HG02981 (cell line): ENCODE data around the gene ADCY2.

Source experiments
- ATAC-seq: cut with Tn5 transposase; IDR thresholded peaks from one replicate; pipeline ENCODE4 v1.9.1; 2021; ENCODE audit warnings: mild to moderate bottlenecking, moderate library complexity; ENCODE audit not compliant: unreplicated experiment

The ADCY2 gene

DNA sequence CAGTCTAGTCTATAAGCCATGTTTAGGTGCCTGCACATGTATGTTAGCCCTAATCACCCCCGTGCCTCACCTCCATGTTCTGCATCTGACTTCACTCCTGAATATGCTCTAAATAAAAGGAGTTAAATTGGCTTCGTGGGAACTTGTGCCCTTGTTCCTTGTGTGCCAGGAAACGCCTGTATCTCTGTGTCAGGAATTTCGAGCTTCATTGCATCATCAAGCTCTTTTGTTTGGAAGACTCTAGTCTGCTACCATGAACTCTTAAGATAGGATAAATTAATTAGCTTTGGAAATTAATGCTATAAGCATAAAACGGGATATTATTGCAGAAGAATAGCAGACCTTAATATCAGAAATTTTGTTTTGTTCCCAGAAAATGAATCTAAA is 99.2 kb downstream of the ADCY2 start:
- no peak for ATAC-seq

DNA sequence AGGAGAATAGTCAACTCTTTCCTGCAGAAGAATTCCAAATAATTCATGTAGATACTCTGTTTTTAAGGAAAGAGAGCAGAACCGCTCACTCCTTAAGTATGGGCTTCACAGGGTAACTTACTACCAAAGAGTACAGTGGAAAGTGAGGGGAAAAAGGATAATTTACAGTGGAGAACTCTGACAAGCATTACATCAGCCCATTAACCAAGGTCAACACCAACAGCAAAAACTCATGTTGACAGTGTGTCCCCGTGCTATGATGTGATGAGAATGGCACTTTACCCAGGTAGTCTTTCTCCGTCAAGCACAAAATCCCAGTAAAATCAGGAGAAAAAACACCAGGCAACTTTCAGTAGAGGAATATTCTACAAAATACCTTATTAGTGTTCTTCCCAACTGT is 104.3 kb downstream of the ADCY2 start:
- ATAC-seq = no peak

DNA sequence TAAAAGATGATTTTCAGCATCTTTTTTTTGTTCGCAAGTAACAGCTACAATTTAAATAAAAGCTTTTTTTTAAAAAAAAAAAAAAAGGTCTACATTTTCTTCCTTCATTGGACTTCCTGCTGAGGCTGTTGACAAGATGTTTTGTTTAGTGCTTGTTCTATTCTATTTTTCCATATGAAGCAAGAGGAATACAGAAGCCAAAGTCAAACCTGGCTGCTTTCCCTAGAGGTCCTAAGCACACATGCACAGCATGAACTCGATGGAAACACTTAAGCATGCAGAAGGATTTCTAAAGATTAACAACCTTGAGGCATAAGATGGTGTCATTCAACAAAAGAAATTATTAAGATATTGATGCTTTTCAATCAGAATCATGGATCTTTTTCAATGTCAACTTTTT is 105.1 kb downstream of the ADCY2 start:
- ATAC-seq = no peak

DNA sequence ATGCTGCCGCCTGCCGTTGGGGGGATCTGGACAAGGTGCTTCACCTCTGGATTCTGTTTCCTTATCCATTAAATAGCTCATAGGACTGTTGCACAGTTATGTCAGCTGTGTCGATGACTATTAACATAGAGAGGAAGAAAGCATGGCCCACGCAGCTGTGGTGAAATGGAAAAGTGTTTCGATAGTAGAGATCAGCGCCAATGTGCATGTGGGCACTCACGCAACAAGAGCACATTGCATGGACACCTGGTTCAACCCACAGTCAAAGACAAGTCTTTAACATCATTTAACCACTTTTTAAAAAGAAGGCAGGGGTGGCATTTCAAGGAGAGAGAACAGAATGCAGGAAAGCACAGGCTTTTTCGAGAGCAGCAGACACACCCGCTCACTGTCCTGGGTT is 107.6 kb downstream of the ADCY2 start:
- ATAC-seq = no peak

DNA sequence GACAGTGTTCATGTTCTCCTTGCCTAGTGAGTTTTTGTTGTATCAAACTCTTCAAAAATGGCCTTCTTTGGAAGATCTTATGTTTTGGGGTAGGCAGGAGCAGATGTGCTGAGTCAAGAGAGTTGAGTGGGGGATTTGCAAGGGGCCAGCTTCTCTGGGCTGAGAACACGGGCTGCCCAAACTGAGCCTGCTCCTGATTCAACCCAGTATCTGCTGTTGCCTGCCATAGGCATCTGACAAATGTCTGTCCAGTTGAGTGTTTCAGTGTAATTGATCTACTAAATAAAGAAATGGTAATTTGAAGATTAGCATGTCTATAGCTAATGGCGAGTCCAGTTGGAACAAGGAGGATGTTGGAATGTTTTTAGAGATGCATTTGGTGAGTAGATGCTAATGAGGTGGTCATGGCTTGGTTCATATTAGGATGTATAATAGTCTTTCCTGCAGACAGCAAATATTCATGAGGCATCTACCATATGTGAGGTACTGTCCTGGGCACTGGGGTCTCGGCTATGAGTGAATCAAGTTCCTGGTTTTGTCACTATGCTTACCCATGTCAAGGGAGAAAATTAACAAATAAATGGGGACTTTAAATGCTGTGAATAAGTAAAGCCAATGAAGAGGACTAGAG is 119.5 kb downstream of the ADCY2 start:
- no peak for ATAC-seq

DNA sequence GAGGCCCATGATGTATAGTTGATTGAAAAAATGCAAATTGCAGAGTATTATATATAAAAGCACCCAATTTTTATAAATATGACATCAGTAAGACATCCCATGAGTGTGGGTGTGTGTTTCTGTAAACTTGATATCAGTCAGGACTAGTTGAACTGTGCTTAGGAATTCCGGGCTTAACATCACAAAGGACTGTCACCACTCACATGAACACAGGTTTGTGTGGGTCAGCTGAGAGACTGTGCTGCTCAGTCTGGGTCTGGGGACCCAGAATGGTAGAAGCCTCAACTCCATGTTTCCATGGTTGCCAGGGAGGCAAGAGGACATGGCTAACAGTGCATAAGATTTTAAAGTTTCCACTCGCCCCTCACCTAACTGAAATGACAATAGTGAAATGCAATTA is 120.3 kb downstream of the ADCY2 start:
- ATAC-seq = no peak

DNA sequence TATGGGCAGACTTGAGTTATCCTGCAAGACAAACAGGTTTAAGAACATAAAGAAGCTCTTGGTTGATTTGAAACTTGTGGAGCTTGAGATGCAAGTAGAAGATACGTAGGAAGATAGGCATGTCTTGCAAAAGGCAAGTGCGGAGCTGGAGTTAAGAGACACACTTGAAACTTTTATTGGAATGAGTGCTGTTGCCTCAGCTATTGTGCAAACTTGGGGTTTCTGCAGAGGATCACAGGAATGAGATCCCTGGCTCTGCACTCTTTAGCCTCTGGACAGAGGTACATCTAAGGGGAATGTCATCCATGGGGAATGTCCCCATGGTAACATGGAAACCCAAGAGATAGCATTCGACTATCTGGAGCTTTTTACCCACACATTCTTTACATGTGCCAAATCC is 121.1 kb downstream of the ADCY2 start:
- no peak for ATAC-seq

DNA sequence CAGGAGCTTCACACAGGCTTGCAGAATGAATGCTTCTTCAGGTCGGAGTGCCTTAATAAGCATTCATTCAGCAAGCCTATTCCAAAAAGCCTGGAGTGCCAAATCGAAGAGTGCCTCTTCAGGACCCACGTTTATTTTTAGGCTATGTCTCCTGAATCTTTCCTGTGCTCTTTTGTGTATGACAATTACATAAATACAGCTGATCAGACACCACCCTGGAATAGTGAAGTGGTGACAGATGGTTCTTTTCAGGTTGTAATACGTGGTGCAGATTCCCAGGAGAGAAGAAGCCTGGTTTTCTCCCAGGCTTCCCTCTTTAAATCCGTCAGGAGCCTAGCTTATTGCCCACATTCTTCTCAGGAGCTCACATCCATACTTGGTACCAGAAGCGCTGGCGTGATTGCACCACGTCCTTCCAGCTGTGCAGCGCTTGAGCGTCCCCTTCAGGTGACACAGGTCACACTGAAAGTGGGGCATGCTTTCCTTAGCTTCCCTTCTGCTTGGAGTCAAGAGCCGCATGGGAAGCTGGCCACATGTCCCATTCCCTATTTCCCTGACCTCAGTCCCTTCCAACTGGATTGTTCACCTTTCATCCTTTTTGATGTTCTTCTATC is 123.1 kb downstream of the ADCY2 start:
- ATAC-seq = no peak

DNA sequence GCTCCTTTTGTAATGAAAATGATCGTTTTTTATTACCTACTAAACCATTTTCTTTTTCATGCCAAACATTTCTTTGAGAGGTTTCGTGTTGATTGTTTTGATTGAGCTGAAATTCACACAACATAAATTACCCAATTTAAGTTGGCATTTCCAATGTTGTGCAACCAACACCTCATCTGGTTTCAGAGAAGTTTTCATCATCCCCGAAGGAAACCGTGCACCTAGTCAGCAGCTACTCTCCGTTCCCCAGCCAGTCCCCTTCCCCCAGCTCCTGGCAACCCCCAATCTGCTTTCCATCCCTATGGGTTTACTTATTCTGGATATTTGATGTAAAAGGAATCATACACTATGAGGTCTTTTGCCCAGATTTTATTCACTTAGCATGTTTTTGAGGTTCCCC is 123.6 kb downstream of the ADCY2 start:
- no peak for ATAC-seq

DNA sequence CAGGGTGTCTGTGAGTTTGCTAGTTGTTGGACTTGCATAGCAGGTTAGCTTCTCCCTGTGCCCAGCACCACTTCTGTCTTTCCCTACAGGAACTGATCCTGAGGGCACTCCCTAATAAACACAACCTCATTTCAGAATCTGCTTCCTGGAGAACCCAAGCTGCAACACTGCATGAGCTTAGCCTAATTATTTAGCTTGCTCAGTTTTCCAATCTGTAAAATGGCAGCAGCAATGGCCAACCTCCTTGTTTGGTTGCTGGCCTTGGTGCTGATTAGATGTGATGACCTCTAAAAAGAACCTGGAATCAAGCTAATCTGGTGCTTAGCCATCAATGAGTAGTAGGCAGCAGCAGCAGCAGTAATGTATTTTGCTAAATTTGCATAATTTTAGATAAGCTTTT is 133.9 kb downstream of the ADCY2 start:
- ATAC-seq = no peak

DNA sequence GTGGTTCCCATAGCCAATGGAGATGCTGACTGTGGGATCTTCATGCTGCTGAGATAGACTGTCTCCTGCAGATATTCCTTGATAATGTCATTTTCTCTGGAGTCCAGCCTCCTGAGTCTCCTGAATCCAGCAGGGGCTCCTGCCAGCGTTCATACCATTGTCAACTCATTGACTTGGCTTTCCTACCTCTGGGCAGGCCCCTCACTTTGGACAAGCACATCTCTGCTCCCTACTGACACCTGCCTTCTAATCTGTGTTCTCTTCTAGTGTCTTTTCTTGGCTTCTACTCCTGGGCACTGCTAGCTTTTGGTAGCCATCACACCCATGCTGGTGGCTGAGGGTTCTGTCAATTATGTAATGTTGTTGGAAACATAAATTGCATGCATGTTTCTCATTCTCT is 138.0 kb downstream of the ADCY2 start:
- no peak for ATAC-seq

DNA sequence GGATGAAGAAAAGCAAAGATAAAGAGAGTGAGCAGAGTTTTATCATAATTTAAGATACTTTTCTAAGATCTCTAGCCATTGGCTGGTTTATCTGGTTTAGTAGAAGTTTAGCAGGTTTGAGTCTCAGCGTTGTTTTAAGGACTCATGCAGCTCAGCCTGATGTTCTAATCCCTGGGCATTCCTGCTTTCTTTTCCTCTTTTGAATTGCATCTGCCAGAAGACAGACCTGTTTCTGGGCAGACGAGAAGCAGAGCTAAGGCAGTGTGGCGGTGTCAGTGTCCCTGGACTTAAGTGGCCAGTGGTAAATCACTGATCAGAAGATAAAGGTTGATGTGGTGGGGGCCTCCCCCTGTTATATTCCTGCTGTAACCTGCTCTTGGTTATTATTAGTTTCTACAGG is 138.6 kb downstream of the ADCY2 start:
- ATAC-seq = no peak

DNA sequence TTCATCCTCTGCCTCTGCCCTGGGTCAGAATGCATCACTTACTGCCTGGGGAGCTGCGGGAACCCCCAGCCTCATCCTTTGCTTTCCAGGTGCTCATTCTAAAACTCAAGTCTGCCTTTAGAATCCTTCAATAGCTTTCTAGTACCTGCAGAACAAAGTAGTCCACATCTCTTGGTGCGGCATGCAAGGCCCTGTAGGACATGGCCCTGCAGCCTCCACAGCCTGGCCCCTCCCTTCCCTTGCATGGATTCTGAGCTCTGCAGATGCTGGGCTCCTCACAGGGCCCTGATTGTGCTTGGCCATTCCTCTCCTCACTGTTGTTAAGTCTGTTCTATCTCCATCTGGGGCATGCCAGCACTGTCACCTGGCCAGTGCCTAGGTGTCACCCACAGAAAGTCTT is 141.6 kb downstream of the ADCY2 start:
- no peak for ATAC-seq

DNA sequence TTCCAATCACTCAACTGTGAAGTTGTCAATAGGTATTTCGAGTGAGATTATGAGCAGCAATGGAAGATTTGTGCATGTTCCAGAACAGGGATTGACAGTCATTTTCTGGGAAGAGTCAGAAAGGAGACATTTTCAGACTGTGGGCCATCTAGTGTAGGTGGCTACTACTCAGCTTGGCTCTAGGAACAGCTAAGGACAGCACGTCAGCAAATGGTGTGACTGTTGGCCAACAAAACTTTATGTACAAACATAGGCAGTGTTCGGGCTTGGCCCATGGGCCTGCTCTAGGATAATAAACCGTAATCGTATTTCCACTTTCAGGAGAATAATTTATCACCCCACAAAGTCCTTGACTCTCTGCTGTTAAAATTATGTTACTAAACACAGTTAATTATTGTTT is 143.6 kb downstream of the ADCY2 start:
- ATAC-seq = no peak

DNA sequence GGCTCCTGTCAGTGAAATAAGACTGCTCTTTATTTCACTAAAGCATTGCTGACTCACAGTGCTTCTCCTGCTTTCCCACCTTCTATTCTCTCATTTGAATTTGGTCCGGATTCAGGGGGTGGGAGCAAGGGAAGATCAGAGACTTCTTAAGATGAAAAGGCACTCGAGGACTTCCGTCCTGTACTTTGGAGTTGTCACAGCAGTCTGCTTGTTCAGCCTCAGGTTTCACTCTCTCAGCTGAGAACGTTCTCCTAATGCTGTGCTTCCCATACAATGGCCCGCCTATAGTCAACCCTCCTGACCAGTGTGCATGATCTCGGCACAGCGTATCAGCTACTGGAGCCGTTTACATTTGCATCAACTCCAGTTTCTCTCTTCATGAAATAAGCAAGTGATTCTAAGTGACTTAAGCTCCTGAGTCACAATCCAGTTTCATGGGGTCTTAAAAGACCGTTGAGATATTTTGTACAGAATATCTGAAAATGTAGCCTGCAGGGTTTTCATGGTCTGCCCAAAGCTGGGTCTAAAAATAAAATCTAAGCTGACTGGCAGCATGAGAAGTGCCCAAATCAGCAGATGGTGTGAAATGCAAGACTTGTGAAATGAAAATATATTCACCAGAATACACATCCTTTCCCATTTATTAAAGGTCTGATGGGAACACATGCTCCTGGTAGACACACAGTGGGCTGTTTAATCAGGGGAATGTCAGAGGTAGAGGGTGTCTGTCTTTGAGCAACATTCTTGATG is 145.0 kb downstream of the ADCY2 start:
- no peak for ATAC-seq

DNA sequence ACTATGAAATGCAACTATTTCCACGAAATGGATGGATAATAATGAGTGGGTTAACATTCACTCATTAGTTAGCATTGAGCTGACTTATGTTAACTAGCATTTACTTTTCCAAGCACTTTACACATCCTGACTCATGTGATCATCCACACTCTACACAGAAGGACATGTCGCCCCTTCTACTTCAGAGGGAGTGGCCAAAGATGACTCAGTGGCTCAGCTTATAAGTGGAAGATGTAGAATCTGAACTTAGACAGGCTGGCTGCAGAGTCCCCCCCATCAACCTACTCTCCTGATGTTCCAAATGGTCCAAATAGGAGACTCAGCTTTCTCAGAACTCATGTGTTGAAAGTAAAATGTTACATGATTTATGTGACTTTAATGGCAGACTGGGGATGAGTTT is 146.0 kb downstream of the ADCY2 start:
- ATAC-seq = no peak

DNA sequence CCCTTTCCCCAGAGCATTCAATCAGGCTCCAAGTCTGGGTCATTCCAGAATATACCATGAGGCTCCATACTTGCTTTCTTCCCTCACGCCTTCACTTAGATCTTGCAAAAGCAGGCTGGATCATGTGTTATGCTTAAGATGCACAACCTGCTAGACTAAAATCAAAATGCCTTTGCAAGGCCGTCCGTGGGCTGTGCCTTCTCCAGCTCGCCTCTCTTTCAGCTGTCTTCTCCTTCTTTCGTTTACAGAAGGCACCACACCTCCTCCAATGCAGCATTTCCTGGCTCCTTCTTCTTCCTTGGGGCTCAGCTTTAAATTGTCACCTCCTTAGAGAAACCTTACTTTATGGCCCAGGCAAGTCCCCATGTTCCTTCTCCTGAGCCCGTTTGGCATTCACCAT is 150.6 kb downstream of the ADCY2 start:
- ATAC-seq = no peak

DNA sequence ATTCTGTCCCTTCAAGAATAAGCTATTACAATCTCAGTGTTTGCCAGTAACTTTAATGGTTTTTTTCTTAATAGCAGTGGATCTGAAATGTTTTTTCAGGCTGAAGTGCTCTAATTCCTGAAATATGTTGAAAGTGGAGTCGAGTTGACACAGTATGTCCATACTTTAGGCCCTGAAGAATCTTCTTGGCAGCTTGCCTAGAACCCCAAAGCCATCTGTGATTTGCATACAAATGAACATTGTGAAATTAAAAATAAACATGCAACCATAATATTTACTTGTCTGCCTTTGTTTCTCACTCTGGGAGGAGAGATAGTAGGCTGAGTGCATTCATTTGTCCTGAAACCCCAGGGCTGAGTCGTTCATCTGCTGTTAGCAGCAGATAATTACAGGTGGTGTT is 152.7 kb downstream of the ADCY2 start:
- ATAC-seq = no peak

DNA sequence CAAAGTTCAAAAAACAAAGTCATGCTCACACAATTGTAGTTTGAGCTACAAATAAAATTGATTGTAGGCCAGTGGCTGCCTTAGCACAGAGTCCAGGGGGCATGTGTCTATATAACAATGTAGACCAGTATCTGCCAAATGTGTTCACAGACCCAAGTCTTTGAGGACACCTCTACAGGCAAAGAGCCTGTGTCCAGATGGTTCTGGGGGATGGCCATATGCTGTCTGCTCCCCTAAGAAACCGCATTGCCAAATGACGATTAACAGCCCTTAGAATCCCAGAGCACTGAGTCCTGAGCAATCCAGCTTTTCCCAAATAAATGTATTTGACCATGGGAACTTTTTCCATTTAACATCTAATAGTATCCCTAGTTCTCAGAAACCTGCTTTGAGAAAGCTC is 169.6 kb downstream of the ADCY2 start:
- ATAC-seq = no peak

DNA sequence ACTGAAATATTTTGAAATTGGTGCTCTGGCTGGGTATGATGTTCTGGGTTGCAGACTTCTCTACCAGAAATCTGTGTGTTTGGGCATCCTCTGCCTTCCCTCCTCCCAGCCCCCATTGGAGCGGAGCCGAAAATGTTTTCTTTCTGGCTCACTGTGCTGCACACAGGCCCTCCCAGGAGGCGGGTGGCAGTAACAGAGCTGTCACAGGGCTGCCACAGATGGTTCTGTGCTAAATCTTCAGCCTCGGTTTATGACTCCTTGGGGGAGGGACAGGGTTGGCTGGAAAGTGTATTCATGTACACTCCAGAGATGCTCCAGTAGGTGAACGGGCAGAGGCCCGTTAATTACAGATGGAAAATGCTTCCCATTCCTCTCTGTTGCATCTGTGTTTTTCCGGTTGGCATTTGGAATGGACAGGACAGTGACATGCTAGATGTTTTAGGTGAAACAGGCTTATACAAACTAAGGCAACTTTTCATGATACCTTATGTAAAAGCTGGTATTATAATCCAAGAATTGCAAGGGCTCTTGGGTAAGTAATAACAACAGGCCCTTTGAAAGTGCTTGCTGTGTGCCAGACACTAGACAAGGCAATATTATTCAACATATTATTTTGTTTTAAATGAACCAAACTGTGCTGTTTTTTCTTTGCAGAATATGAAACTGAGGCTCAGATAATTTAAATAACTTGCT is 180.2 kb downstream of the ADCY2 start:
- no peak for ATAC-seq

DNA sequence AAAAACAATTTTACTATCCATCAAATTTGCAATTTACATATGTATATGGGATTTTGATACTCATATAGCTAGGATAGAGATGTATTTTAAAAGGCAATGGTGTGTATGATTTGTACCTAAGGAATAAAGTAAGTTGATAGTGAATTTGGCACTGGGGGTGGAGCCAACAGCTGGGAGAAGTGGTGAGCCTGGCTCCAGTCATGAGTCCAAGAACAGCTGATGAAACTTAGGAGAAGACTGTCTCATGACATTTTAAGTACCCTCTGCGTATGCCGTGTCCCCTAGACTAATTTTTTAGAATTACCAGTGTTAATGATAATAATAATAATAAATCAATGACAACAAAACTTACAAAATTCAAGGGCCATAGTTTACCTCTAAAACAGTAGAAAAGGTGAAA is 181.4 kb downstream of the ADCY2 start:
- ATAC-seq = no peak

DNA sequence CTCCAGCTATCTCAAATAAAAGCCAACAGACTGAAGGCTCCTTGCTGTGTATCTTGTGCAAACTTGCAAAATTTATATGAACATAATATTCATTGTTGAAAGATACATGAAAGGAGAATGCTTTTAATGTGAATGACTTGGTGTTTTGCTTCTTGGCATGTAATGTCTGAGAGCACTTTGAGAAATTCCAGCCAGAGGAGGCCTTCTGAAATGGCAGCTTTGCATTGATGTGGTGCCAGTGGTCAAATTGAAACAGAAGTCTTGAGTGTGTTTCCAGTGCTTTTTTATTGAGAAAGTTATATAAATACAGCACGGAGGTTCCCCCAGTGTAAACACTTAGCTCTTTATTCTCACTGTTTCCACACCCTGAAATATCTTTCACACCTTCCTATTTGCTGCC is 182.1 kb downstream of the ADCY2 start:
- no peak for ATAC-seq
